Hair follicle dermal papilla cell (primary cell): ENCODE data around the gene CCDC106. TPM values are rescaled to one million over a fixed set of nuclear protein-coding genes. Genes with fewer than 3 reads are reported as not detected.

Source experiments
- total RNA-seq: library from RNA; depleted of rRNA; stranded (reverse); fragments of >200 nt; gene quantifications from 2 replicates; pipeline ENCODE4 v1.2.3, GENCODE V29; 2012

CCDC106 gene
- total RNA-seq: 11.8 and 13.3 TPM in 2 replicates

GRCh38 chr19:55647732-55648584 lies at the start of gene CCDC106:
Gene CCDC106 (plus strand): TSS chr19:55648212. CDS start chr19:55649047, 835 bp downstream.

DNA sequence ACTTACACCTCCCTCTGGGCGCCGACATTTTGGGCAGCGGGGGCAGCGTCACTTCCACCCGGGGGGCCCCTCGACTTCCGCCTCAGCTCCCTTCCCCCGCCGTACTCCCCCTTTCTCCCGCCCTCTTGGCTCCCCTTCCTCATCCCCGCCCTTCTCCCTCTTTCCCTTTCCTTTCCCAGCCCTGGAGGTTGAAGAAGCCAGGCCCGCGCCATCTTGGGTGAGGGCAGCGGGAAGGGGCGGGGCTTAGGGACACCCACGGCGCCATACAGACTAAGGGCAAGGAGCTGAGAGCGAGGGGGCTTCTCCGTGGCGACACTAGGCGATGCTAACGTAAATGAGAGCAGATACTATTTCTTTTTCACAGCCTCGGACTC lies 48.6 kb upstream of the CCDC106 start, which contains the start of gene FIZ1:
Gene FIZ1, minus strand, starts transcription at position 50 of the 374 bp plus-strand sequence. CDS start 1,652 bp downstream, outside the sequence.

DNA sequence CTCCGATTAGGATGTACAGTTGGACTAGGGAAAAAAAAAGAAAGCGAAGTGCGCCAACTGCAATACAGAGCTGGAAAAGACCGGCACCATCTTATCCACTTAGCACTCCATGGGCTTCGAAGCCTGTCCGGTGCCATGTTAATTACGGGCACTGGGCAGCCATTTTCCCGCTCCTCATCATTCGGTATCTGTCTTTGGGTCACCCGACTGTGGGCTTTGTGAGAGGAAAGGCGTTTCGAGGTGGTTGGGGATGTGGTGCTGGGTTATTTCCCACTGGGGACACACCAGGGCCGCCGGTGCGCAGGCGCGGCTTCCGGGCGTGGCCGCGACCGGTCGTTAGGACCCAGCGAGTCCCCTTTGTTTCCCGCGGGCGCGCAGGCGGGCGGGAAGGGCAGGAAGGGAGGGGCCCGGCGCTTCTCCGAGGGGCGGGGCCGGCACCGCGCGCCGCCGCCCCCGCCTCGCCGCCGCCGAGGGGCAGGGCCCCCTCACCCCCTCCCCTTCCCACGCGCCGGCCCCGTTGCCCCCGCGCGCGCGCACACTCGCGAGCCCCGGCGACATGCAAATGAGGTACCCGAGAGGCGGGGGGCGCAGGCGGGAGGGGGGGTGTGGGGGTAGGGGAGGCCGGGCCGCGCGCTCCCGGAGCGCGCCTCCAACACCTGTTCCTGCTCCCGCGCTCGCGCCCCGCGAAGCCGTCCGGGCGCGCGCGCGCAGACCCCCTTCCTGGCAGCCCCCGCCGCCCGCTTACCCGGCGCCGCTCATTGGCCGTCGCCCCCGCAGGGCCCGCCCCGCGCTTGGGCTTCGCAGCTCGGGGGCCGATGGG lies 48.0 kb upstream of the CCDC106 start, which contains the start of gene ZNF524:
Gene ZNF524, plus strand, starts transcription at position 447 of the 820 bp plus-strand sequence. CDS start 1,825 bp downstream, outside the sequence.

DNA sequence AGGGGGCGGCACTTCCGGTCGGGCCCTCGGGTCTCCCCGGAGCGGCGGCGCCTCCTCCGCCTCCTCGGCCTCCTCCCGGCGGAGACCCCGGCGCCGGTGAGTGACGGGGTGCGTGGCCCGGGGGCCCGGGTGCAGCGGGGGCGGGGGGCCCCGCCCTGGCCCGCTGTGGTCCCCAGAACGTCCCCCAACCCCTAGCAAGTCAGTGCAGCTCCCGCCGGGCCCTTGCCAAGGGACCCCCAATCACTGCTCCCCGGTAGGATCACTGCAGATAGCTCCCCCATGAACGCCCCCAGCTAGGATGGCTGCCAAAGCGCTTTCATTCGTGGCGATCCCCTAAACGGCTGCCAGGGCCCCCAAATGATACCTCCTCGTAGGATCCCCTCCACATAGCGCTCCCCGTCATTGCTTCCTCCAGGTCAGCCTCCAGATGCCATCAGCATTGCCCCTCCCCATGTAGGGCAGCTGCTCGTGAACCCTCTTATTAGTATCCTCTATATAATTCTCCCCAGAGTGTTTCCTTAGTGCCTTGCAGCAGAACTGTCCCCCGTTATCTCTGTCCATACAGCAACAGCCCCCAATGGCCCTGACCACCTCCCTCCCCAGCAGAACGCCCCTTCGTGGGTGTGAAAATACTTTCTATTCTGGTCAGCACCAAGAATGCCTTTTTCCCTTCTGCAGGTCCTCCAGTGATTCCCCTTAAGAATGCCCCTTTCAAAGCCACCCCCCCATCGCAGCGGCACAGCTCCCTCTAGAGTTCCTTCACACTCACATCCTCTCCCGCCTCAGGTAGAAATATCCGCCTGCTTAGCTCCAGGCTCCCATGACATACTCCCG lies 42.2 kb upstream of the CCDC106 start, which contains the start of gene ZNF865:
Gene ZNF865, plus strand, starts transcription at position 11 of the 834 bp plus-strand sequence. CDS start 7,972 bp downstream, outside the sequence.

DNA sequence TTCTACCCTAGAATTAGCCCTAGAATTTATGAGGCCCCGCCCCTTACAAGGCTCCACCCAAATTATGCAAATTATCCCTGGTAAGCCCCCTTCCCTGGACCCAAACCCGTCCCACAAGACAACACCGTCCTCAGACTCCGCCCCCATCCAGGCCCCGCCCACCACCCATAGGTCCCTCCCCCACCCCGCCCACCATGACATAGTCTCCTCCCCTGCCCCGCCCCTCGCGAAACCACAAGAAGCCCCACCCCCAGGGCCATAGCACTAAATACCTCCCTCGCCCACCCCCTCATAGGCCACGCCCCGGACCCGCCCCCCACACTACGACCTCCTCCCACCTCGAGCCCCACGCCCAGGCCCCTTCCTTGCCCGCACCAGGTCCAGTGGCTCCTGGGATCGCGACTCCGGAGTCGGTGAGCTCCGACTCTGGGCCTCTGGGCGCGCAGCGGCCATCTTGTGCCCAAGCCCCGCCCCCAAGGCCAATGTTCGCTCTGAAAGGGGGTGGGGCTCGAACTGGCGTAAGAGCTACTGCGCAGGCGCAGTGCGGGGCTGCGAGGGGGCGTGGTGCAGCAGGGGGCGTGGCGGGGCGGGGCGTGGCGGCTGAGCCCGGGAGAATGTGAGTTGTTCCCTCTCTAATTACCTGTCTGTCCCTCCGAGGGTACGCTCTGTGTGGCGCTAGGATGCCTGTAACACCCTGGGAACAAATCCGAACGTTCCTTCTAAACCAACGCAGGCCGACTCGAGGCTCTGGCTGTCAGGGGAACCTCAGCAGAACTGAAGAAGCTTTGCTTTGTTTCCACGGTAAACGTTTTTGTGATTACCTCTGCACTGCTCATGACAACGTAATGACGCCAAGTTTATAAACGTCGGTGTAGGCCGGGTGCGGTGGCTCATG lies 23.7 kb upstream of the CCDC106 start, which contains the start of gene ZNF784:
Gene ZNF784, minus strand, starts transcription at position 458 of the 895 bp plus-strand sequence. Its CDS starts 5 bp downstream, at position 453.

DNA sequence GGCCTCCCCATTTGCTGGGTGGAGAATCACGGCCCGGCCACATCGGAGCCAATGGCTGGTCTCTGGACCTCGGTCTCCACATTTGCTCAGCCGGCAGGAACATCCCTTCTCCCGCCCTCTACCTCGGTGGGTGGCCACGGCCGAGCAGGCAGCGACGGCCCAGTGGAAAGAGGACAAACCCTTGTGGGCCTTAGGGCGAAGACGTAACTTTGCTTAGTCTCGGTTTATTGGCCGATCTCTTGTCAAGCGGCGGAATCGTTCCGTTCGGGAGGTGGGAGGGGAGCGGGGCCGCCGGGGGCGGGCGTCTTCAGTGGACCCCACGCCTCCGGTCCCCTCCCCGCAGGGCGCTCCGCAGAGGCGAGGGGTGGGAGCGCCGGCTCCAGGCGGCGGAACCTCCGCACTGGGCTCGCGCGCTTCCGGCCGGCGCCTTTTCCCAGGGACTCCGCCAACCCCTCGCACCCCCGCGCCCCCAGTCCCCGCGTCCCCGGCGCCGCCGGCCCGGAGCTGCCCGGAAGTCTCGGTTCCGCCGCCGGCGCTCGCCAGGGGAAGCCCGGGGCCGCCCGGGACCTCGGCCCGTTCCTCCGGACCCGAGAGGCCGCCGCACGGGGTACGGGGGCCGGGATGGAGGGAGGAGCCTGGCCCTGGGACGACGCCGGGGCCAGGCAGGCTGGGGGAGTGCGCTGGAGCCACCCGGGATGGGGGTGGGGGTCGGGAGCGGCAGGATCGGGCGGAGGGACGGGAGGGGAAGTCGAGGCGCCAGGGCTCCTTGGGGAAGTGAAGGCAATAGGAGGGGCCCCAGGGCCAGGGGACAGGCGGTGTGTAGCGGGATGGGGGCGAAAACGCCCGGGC lies 7.2 kb upstream of the CCDC106 start, which contains the start of gene ZNF580:
Gene ZNF580, plus strand, starts transcription at position 426 of the 849 bp plus-strand sequence. CDS start 1,507 bp downstream, outside the sequence.

GRCh38 chr19:55643003-55643886 lies 4.8 kb upstream of the CCDC106 start, which contains the start of gene ZNF581:
Gene ZNF581 (plus strand): TSS chr19:55643649. CDS start chr19:55644572, 923 bp downstream.

DNA sequence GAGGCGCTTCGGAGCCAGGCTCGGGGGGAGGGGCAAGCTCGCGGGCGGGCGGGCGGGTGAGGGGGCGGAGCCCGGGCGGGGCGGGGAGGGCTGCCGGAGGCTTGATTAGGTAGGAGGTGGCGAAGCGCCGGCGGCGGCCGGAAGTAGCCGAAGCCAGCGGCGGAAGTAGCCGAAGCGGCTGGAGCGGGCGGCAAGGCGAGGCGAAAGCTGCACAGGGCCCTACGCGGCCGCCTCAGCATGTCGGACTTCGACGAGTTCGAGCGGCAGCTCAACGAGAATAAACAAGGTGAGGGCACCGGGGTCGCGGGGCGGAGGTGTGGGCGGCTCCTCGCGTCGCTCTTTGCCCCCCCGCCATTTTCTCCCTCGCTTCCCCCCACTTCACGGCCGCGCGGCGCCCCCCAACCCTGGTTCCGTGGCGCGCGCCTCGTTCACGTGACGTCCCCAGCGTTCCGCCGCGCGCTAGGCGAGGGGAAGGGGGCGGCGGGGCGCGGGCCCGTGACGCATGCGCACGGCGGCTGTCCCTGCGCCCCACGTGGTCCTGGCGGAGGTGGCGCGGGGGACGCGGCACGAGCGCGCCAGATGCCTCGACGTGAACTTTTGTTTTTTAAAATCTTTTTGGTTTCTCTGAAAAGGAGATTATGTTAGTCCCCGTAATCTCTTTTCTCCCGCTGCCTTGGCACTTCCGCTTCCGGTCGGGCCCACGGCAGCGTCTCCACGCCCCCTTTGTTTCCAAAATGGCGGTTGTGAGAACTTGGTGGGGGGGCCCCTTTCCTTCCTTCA lies 7.0 kb downstream of the CCDC106 start, which contains the start of gene U2AF2:
Gene U2AF2, plus strand, starts transcription at position 168 of the 780 bp plus-strand sequence. Its CDS starts 70 bp downstream, at position 238.

GRCh38 chr19:55674841-55675660 lies 27.0 kb downstream of the CCDC106 start, which contains the start of gene EPN1:
Gene EPN1 (plus strand): TSS chr19:55675226. CDS start chr19:55678628, 3,402 bp downstream.

Other genes with a start within 250 kb of the CCDC106 start
- gene UBE2S, start 240.4 kb upstream of the CCDC106 start, total RNA-seq: 26.6 and 29.0 TPM in 2 replicates
- not detected in 2 replicates for gene SHISA7, start 204.9 kb upstream of the CCDC106 start, total RNA-seq
- gene ISOC2, start 186.6 kb upstream of the CCDC106 start, total RNA-seq: 80.3 and 91.3 TPM in 2 replicates
- not detected in 2 replicates for gene C19orf85, start 183.5 kb upstream of the CCDC106 start, total RNA-seq
- gene ZNF628, start 171.6 kb upstream of the CCDC106 start, total RNA-seq: 3.2 and 4.9 TPM in 2 replicates
- 14.1 and 14.5 TPM in 2 replicates for gene NAT14, start 163.0 kb upstream of the CCDC106 start, total RNA-seq
- 48.0 and 60.0 TPM in 2 replicates for gene SSC5D, start 159.8 kb upstream of the CCDC106 start, total RNA-seq
- 0.16 TPM in 1 of 2 replicates, not detected in the other for gene SBK2, start 111.1 kb upstream of the CCDC106 start, total RNA-seq
- gene SBK3, start 102.7 kb upstream of the CCDC106 start, total RNA-seq: 0.12 and 0.81 TPM in 2 replicates
- 8.9 and 9.4 TPM in 2 replicates for gene ZNF579, start 67.4 kb upstream of the CCDC106 start, total RNA-seq
- gene FIZ1, start 48.7 kb upstream of the CCDC106 start, total RNA-seq: 3.9 and 7.3 TPM in 2 replicates
- 10.2 and 10.4 TPM in 2 replicates for gene ZNF524, start 47.9 kb upstream of the CCDC106 start, total RNA-seq
- gene ZNF865, start 42.6 kb upstream of the CCDC106 start, total RNA-seq: 1.7 and 2.4 TPM in 2 replicates
- 7.0 and 8.5 TPM in 2 replicates for gene ZNF784, start 23.6 kb upstream of the CCDC106 start, total RNA-seq
- 7.0 and 8.6 TPM in 2 replicates for gene ZNF580, start 7.2 kb upstream of the CCDC106 start, total RNA-seq
- gene ZNF581, start 4.6 kb upstream of the CCDC106 start, total RNA-seq: 19.3 and 22.2 TPM in 2 replicates
- 84.6 and 96.1 TPM in 2 replicates for gene U2AF2, start 6.8 kb downstream of the CCDC106 start, total RNA-seq
- 79.2 and 93.9 TPM in 2 replicates for gene EPN1, start 27.0 kb downstream of the CCDC106 start, total RNA-seq
- gene NLRP9, start 90.2 kb downstream of the CCDC106 start, total RNA-seq: not detected in 2 replicates
- gene RFPL4A, start 110.9 kb downstream of the CCDC106 start, total RNA-seq: not detected in 2 replicates
- not detected in 2 replicates for gene RFPL4AL1, start 120.9 kb downstream of the CCDC106 start, total RNA-seq
- under 0.01 TPM in 1 of 2 replicates, not detected in the other for gene NLRP11, start 183.8 kb downstream of the CCDC106 start, total RNA-seq
- not detected in 2 replicates for gene NLRP4, start 188.3 kb downstream of the CCDC106 start, total RNA-seq